Body of pancreas (tissue), 4 donors: ENCODE measurements around the gene BRPF3.

ENCODE experiments used
- CTCF ChIP-seq, 7 experiments: fragments of 450-650 bp in 4 of 7; fragments of 200-600 bp in 3 of 7; sonication (generic) in 3 of 7; IDR thresholded peaks; one replicate each; pipeline ENCODE4 v1.5.1; 2016 to 2019; ENCODE audit warnings: antibody characterized with exemption in 7 of 7
- POLR2A ChIP-seq, 3 donors: fragments of 450-650 bp; IDR thresholded peaks; one replicate each; pipeline ENCODE4 v1.6.1; 2016; ENCODE audit warnings: antibody characterized with exemption in 3 of 3, mild to moderate bottlenecking in 2 of 3

GRCh38 chr6:36216559-36216958 lies 20.0 kb downstream of the BRPF3 start:
- TF ChIP-seq POLR2A (IDR thresholded peaks at IDR 0.05): no peak
- TF ChIP-seq CTCF (IDR thresholded peaks at IDR 0.05): no peak
